ENCODE data around the gene CLDN17.

Gene CLDN17

GRCh38 chr21:30116479-30116878, 50.1 kb downstream of the CLDN17 start:
- DNase-seq: no peak
